8988T (cell line): Measurements from ENCODE around the gene ERBB2.
"Not testable (repeated sequence)": the region's sequence is repeated elsewhere in the genome, so short reads cannot be mapped to it uniquely, and the experiment has no call there.

Source experiments
- DNase-seq: peaks from one replicate; pipeline ENCODE4 v3.0.0; 2011

ERBB2 gene

GRCh38 chr17:39748444-39749034 lies 48.7 kb downstream of the ERBB2 start:
- not testable (repeated sequence) for DNase-seq

GRCh38 chr17:39750131-39751015 lies 50.5 kb downstream of the ERBB2 start:
- no peak for DNase-seq

- DNase-seq: no peak
Measured at GRCh38 chr17:39751016-39751543, 51.2 kb downstream of the ERBB2 start.

- no peak for DNase-seq
Measured at GRCh38 chr17:39751637-39752036, 51.8 kb downstream of the ERBB2 start.

GRCh38 chr17:39752241-39752881 lies 52.5 kb downstream of the ERBB2 start:
- DNase-seq: no peak

- DNase-seq: no peak
Measured at GRCh38 chr17:39753514-39754160, 53.8 kb downstream of the ERBB2 start.

- peak; percentile 90 for DNase-seq
Measured at GRCh38 chr17:39754161-39754957, 54.5 kb downstream of the ERBB2 start.

- no peak for DNase-seq
Measured at GRCh38 chr17:39754958-39755553, 55.2 kb downstream of the ERBB2 start.

GRCh38 chr17:39755554-39756379 lies 55.9 kb downstream of the ERBB2 start:
- DNase-seq: no peak

- DNase-seq: no peak
Measured at GRCh38 chr17:39756380-39757079, 56.7 kb downstream of the ERBB2 start.

GRCh38 chr17:39757176-39757662 lies 57.4 kb downstream of the ERBB2 start:
- DNase-seq: no peak

- no peak for DNase-seq
Measured at GRCh38 chr17:39757931-39758873, 58.3 kb downstream of the ERBB2 start.

- no peak for DNase-seq
Measured at GRCh38 chr17:39759204-39759603, 59.3 kb downstream of the ERBB2 start.

- DNase-seq: no peak
Measured at GRCh38 chr17:39761861-39762496, 62.1 kb downstream of the ERBB2 start.

- DNase-seq: no peak
Measured at GRCh38 chr17:39763051-39763820, 63.4 kb downstream of the ERBB2 start.

GRCh38 chr17:39764171-39764570 lies 64.3 kb downstream of the ERBB2 start:
- DNase-seq: not testable (repeated sequence)

GRCh38 chr17:39765175-39765574 lies 65.3 kb downstream of the ERBB2 start:
- DNase-seq: no peak
